Measurements from ENCODE around the gene MRPL43. TPM values are rescaled to one million over a fixed set of nuclear protein-coding genes. Genes with fewer than 3 reads are reported as not detected.

The MRPL43 gene
- polyA plus RNA-seq, 2 of the 4 experiments (the other 2 are of a cell fraction): 76.3 to 83.4 TPM

GRCh38 chr10:100985336-100985735 lies 2.0 kb downstream of the MRPL43 start:
- Histone ChIP-seq H3K27ac (no peak overlapping the region), H3K4me1 (peaks cover 31% of the 10 kb centered on the region), H3K9me3 (no peaks in the 10 kb centered on the region), H3K4me3 (no peak overlapping the region), H3K4me2 (peak overlapping the region; percentile 96; the same call in 1 of the 3 replicates)
- 70% methylated on average over 5 of the region's 5 CpGs for WGBS (ENCODE audit: missing lambda C conversion rate)
- FAIRE-seq: no peak
- no peak for DNase-seq (ENCODE audit: low read depth in 1 of 2, low spot score in 1 of 2)
- no peak for ATAC-seq
- ChIA-PET CTCF (interaction anchor here (1.0 to 25.8 kb wide), 8 partner anchors 9 to 65 kb away, joined by 3 to 608 read pairs (median 8); partner anchors contain the start of genes LZTS2 and SEMA4G), POLR2A (no interaction called here)
- TF ChIP-seq HOXB13 (CRISPR knock-in tag; IDR thresholded peaks at IDR 0.05; ENCODE audit: low read depth) (no peak), NFE2L2 (conservative IDR thresholded peaks at IDR 0.05; ENCODE audit: low read length) (no peak), ELK1 (IDR thresholded peaks at IDR 0.05; ENCODE audit: low read depth, low read length) (no peak), KDM1A (IDR thresholded peaks at IDR 0.05; ENCODE audit: low read depth) (no peak), HEYL (CRISPR knock-in tag; IDR thresholded peaks at IDR 0.05) (no peak), ZC3H11A (IDR thresholded peaks at IDR 0.05) (no peak), NR3C1 (IDR thresholded peaks at IDR 0.05) (no peak), TP53 (CRISPR knock-in tag; IDR thresholded peaks at IDR 0.05) (no peak), RCOR1 (IDR thresholded peaks at IDR 0.05; ENCODE audit: low read depth, low read length) (no peak), BCL3 (IDR thresholded peaks at IDR 0.05) (no peak), EP300 (IDR thresholded peaks at IDR 0.05) (no peak), EHMT2 (IDR thresholded peaks at IDR 0.05; ENCODE audit: low read depth) (no peak), ATOH8 (CRISPR knock-in tag; IDR thresholded peaks at IDR 0.05; ENCODE audit: low read depth) (no peak)
- TF ChIP-seq, protein P1, sequence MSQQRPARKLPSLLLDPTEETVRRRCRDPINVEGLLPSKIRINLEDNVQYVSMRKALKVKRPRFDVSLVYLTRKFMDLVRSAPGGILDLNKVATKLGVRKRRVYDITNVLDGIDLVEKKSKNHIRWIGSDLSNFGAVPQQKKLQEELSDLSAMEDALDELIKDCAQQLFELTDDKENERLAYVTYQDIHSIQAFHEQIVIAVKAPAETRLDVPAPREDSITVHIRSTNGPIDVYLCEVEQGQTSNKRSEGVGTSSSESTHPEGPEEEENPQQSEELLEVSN (IDR thresholded peaks at IDR 0.05; ENCODE audit: borderline replicate concordance, low read depth): no peak
- TF ChIP-seq, protein P2, sequence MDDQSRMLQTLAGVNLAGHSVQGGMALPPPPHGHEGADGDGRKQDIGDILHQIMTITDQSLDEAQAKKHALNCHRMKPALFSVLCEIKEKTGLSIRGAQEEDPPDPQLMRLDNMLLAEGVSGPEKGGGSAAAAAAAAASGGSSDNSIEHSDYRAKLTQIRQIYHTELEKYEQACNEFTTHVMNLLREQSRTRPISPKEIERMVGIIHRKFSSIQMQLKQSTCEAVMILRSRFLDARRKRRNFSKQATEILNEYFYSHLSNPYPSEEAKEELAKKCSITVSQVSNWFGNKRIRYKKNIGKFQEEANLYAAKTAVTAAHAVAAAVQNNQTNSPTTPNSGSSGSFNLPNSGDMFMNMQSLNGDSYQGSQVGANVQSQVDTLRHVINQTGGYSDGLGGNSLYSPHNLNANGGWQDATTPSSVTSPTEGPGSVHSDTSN (IDR thresholded peaks at IDR 0.05): no peak
- TF ChIP-seq, protein P3, sequence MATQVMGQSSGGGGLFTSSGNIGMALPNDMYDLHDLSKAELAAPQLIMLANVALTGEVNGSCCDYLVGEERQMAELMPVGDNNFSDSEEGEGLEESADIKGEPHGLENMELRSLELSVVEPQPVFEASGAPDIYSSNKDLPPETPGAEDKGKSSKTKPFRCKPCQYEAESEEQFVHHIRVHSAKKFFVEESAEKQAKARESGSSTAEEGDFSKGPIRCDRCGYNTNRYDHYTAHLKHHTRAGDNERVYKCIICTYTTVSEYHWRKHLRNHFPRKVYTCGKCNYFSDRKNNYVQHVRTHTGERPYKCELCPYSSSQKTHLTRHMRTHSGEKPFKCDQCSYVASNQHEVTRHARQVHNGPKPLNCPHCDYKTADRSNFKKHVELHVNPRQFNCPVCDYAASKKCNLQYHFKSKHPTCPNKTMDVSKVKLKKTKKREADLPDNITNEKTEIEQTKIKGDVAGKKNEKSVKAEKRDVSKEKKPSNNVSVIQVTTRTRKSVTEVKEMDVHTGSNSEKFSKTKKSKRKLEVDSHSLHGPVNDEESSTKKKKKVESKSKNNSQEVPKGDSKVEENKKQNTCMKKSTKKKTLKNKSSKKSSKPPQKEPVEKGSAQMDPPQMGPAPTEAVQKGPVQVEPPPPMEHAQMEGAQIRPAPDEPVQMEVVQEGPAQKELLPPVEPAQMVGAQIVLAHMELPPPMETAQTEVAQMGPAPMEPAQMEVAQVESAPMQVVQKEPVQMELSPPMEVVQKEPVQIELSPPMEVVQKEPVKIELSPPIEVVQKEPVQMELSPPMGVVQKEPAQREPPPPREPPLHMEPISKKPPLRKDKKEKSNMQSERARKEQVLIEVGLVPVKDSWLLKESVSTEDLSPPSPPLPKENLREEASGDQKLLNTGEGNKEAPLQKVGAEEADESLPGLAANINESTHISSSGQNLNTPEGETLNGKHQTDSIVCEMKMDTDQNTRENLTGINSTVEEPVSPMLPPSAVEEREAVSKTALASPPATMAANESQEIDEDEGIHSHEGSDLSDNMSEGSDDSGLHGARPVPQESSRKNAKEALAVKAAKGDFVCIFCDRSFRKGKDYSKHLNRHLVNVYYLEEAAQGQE (IDR thresholded peaks at IDR 0.05): no peak

GRCh38 chr10:100984672-100985177 lies 2.6 kb downstream of the MRPL43 start:
- CTCF ChIA-PET: interaction anchor here (1.0 to 25.8 kb wide), 8 partner anchors 10 to 65 kb away, joined by 3 to 608 read pairs (median 8); partner anchors contain the start of genes LZTS2 and SEMA4G
- H3K4me2 ChIP-seq: no peak overlapping the region
- peaks cover 31% of the 10 kb centered on the region for H3K4me1 ChIP-seq
- TF ChIP-seq RAD21 (conservative IDR thresholded peaks at IDR 0.05 in 1 of 2, IDR thresholded peaks at IDR 0.05 in 1 of 2): no peak
- ATAC-seq: no peak
- H3K4me3 ChIP-seq: no peak overlapping the region
- POLR2A ChIA-PET: no interaction called here
- no peak overlapping the region for H3K27ac ChIP-seq
- no peak for FAIRE-seq
- 90% methylated on average over 2 of the region's 2 CpGs for WGBS (ENCODE audit: missing lambda C conversion rate)
- no peak for DNase-seq (ENCODE audit: low read depth in 1 of 2, low spot score in 1 of 2)
- H3K9me3 ChIP-seq: no peaks in the 10 kb centered on the region

Data from A549 (cell line).